Amniotic stem cell (primary cell): ENCODE measurements around the gene SPTBN1.

Source experiments
- DNase-seq: peaks from one replicate; lab custom pipeline; 2025; lab: John Stamatoyannopoulos, UW

Gene SPTBN1

GRCh38 chr2:54611830-54612545 lies 155.9 kb downstream of the SPTBN1 start:
- DNase-seq, result no peak

GRCh38 chr2:54613386-54613785 lies 157.3 kb downstream of the SPTBN1 start:
- no peak for DNase-seq

- no peak for DNase-seq
These were observed 157.7 kb downstream of the SPTBN1 start for GRCh38 chr2:54613794-54614257.

GRCh38 chr2:54614819-54615218 lies 158.7 kb downstream of the SPTBN1 start:
- DNase-seq, result no peak

GRCh38 chr2:54615832-54616534 lies 159.9 kb downstream of the SPTBN1 start:
- no peak for DNase-seq

- no peak for DNase-seq
These were observed 161.3 kb downstream of the SPTBN1 start for GRCh38 chr2:54617409-54617808.

GRCh38 chr2:54618646-54619565 lies 162.8 kb downstream of the SPTBN1 start:
- no peak for DNase-seq

GRCh38 chr2:54619660-54620231 lies 163.6 kb downstream of the SPTBN1 start:
- no peak for DNase-seq

GRCh38 chr2:54620948-54621347 lies 164.8 kb downstream of the SPTBN1 start:
- DNase-seq, result no peak

GRCh38 chr2:54624591-54625071 lies 168.5 kb downstream of the SPTBN1 start:
- no peak for DNase-seq

GRCh38 chr2:54626131-54626530 lies 170.0 kb downstream of the SPTBN1 start:
- no peak for DNase-seq

- DNase-seq, result no peak
These were observed 170.8 kb downstream of the SPTBN1 start for GRCh38 chr2:54626884-54627283.

GRCh38 chr2:54627973-54628372 lies 171.8 kb downstream of the SPTBN1 start:
- no peak for DNase-seq

GRCh38 chr2:54628418-54628817 lies 172.3 kb downstream of the SPTBN1 start:
- no peak for DNase-seq

GRCh38 chr2:54628957-54629356 lies 172.8 kb downstream of the SPTBN1 start:
- no peak for DNase-seq

- DNase-seq, result no peak
These were observed 173.3 kb downstream of the SPTBN1 start for GRCh38 chr2:54629390-54629789.

- no peak for DNase-seq
These were observed 174.1 kb downstream of the SPTBN1 start for GRCh38 chr2:54629914-54630857.

GRCh38 chr2:54630858-54631497 lies 174.9 kb downstream of the SPTBN1 start:
- DNase-seq, result no peak

- DNase-seq, result no peak
These were observed 175.6 kb downstream of the SPTBN1 start for GRCh38 chr2:54631755-54632154.
